WI38 (cell line): ENCODE data around the gene SPATA46.
"Not testable (repeated sequence)": the region's sequence is repeated elsewhere in the genome, so short reads cannot be mapped to it uniquely, and the experiment has no call there.

ENCODE experiments used
- H3K4me3 ChIP-seq: 2 replicates; pipeline ENCODE4 v1.5.1; 2011; ENCODE audit warnings: low read depth, mild to moderate bottlenecking, control low read depth, low read length
- CTCF ChIP-seq: IDR thresholded peaks from 2 replicates; pipeline ENCODE4 v1.5.1; 2012; ENCODE audit warnings: low read depth, mild to moderate bottlenecking, control low read depth, low read length

The SPATA46 gene

GRCh38 chr1:162360874-162361260, 15.8 kb downstream of the SPATA46 start:
- TF ChIP-seq CTCF = no peak
- no peak overlapping the region for H3K4me3 ChIP-seq

- no peak for TF ChIP-seq CTCF
- H3K4me3 ChIP-seq = no peak overlapping the region
Measured at GRCh38 chr1:162360237-162360873, 16.3 kb downstream of the SPATA46 start.

- TF ChIP-seq CTCF = no peak
- no peak overlapping the region for H3K4me3 ChIP-seq
Measured at GRCh38 chr1:162359523-162360236, 17.0 kb downstream of the SPATA46 start.

GRCh38 chr1:162358928-162359327, 17.7 kb downstream of the SPATA46 start:
- no peak overlapping the region for H3K4me3 ChIP-seq
- no peak for TF ChIP-seq CTCF

- H3K4me3 ChIP-seq = no peak overlapping the region
- TF ChIP-seq CTCF = 0 out of 2 replicates have a peak, but pooled peaks have one; percentile 33
Measured at GRCh38 chr1:162357681-162358266, 18.9 kb downstream of the SPATA46 start.

GRCh38 chr1:162353702-162354101, 23.0 kb downstream of the SPATA46 start:
- no peak overlapping the region for H3K4me3 ChIP-seq
- TF ChIP-seq CTCF = no peak

GRCh38 chr1:162353078-162353477, 23.6 kb downstream of the SPATA46 start:
- H3K4me3 ChIP-seq = no peak overlapping the region
- no peak for TF ChIP-seq CTCF

- not testable (repeated sequence) for H3K4me3 ChIP-seq
Measured at GRCh38 chr1:162351874-162352273, 24.8 kb downstream of the SPATA46 start.
